ENCODE results near the gene PRUNE2.
"Not testable (repeated sequence)": the region's sequence is repeated elsewhere in the genome, so short reads cannot be mapped to it uniquely, and the experiment has no call there.

Gene PRUNE2, protein sequence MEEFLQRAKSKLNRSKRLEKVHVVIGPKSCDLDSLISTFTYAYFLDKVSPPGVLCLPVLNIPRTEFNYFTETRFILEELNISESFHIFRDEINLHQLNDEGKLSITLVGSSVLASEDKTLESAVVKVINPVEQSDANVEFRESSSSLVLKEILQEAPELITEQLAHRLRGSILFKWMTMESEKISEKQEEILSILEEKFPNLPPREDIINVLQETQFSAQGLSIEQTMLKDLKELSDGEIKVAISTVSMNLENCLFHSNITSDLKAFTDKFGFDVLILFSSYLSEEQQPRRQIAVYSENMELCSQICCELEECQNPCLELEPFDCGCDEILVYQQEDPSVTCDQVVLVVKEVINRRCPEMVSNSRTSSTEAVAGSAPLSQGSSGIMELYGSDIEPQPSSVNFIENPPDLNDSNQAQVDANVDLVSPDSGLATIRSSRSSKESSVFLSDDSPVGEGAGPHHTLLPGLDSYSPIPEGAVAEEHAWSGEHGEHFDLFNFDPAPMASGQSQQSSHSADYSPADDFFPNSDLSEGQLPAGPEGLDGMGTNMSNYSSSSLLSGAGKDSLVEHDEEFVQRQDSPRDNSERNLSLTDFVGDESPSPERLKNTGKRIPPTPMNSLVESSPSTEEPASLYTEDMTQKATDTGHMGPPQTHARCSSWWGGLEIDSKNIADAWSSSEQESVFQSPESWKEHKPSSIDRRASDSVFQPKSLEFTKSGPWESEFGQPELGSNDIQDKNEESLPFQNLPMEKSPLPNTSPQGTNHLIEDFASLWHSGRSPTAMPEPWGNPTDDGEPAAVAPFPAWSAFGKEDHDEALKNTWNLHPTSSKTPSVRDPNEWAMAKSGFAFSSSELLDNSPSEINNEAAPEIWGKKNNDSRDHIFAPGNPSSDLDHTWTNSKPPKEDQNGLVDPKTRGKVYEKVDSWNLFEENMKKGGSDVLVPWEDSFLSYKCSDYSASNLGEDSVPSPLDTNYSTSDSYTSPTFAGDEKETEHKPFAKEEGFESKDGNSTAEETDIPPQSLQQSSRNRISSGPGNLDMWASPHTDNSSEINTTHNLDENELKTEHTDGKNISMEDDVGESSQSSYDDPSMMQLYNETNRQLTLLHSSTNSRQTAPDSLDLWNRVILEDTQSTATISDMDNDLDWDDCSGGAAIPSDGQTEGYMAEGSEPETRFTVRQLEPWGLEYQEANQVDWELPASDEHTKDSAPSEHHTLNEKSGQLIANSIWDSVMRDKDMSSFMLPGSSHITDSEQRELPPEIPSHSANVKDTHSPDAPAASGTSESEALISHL (N-terminal part only)

DNA sequence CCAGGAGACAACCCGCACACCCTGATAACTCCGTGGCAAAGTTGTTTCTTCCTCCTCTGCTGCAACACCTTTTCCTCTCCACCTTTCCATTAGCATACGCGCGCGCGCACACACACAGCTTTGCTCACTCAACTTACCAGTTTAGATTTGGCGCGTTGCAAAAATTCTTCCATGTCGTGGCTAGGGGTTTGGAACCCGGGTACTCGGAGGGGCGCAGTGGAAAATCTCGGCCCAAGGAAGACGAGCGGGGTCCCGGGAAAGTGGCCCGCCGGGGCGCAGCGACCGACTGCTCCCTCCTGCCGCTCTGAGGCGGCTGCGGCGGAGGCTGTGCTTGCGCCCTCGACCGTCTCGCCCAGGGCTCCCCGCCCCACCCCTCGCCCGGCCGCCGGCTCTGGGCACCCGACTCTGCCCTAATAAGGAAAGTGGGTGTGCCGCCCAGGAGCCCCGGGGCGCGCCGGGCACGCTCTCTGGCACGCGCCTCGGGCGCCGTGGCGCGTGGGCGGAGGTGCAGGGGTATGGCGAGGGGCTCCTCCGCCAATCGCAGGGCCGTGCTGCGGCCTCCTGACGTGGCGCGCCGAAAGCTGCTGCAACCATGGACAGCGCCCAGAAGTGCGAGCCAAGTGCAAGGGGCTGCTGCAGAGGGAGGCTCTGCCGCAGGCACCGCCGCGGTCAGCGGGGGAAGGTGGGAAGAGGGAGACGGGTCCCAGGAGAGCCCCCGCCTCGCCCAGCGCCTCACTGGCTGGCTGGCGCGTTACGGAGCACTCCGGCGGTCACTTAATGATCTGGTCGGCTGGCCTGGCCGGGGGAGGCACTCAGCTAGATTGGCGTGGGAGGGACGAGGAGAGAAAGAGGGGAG lies at the start of gene PRUNE2:
Gene PRUNE2 (minus strand): TSS at position 324 of the 856 bp plus-strand sequence. CDS start 151 bp downstream, at position 173.
- DNase-seq: peak; percentile 42

DNA sequence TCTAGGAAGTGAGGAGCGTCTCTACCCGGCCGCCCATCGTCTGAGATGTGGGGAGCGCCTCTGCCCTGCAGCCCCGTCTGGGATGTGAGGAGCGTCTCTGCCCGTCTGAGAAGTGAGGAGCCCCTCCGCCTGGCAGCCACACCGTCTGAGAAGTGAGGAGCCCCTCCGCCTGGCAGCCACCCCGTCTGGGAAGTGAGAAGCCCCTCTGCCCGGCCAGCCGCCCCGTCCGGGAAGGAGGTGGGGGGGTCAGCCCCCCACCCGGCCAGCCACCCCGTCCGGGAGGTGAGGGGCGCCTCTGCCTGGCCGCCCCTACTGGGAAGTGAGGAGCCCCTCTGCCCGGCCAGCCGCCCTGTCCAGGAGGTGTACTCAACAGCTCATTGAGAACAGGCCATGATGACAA lies 49.5 kb upstream of the PRUNE2 start:
- not testable (repeated sequence) for DNase-seq

DNA sequence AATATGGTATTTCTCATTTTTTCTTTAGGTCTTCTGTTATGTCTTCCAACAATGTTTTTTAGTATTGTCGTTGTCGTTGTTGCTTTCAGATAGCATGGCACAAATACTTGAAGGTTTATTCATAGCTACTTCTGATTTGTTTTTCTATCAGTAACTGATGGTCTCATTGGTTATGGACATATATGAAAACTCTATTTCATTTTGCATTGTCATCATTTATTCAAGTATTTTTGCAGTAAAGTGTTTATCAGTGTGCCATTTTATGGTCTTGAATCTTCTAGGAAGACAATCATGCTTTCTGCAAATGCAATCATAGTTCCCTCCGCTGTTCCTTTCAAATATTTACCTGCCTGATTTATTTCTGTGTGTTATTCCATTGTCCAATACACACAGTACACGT lies 44.0 kb upstream of the PRUNE2 start:
- DNase-seq: no peak

DNA sequence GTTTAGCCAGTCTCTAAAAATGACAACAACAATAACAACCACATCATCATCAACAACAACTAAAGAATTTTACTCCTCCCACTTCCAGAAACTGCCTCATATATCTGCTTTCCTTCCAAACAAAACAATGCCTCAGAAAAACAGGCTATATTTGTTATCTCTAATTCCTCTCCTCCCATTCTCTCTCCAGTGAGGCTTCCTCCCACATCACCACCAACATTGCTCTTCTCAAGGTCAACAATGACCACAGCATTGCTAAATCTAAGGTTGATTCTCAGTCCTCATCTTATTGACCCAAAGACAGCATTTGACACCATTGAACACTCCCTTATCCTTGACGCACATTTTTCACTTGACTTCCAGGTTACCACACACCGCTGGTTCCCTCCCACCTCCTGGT lies 38.1 kb upstream of the PRUNE2 start:
- no peak for DNase-seq

DNA sequence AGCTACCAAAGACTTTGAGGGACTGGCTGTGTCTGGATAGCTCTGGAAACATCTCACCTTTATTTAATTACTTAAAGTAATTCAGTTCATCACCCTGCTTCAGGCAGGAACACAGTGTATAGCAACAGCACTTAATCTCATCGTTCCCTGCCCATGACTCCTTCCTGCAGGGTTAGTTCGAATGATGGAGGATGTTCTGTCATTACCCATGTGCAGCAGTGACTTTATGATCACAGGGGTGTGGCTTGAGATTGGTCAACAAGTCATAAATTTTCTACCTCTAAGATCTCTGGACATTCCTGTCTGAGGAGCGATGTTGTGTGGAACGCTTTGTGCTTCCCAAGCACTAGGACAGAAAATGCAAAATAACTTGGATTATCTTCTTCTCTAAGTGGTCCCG lies 37.1 kb upstream of the PRUNE2 start:
- no peak for DNase-seq

DNA sequence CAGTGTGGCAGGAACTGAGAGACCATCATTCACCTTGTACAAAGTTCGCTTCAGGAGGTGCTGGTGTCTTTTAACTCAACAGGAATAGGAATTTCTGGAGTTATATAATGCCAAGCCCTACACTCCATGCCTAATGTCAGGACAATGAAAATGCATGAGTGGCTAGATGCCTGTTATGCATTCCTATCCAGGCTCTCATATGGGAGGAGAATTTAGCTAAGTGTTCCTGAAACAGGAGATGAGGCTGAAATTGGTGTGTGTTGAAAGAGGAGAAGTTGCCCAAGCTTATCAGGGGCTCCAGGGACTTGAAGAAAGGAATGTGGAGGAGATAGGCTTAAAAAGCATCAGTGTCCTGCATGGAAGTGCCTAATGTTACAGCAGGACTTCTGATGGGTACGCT lies 26.8 kb upstream of the PRUNE2 start:
- no peak for DNase-seq

DNA sequence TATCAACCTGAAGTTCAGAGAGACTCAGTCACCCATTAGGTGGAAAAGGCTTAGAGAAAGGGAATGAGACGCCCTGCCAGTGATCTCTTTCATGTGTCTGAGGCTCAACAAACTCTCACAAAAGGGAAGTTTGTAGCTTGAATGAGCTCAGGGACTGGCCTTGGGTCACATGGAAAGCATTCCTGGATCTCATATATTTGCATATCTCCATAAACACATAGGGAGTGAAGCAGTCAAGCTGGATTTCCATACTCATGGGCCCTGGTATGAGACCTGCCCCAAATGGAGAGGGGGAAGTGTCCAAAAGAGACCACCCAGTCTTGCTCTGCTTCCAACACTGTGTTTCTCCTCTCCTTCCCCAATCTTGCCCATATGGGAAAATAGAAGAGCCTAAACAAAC lies 26.4 kb upstream of the PRUNE2 start:
- no peak for DNase-seq

DNA sequence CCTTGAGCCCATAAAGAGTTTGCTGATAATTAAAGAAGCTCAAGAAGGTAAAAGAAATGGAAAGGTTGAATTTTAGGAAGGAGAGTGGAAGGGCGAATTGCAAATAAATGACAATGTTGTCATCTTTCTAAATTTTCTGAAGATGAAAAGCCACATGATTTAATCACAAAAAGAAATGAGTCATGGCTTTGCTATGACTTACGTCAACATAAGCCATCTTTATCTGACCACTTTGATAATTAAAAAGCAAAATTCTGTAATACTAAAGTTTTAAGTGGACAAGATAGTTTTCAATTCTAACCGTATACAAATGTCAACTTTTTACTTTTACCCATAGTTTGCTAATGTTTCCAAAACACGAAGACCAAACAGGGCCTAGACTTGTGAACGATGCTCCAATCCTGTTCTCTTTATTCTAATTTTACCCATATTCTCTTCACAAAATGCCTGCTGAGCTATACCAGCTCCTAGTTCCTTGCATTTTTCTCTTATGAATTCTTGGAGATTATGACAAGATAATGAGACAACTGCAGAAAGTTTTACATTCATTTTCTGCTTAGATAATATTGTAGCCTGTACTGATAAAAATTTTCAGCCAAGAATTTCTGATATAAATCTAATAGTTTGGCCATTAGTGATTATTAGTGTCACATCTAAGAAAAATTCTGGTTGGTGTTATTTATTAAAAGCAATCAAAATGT lies 21.8 kb upstream of the PRUNE2 start:
- no peak for DNase-seq

DNA sequence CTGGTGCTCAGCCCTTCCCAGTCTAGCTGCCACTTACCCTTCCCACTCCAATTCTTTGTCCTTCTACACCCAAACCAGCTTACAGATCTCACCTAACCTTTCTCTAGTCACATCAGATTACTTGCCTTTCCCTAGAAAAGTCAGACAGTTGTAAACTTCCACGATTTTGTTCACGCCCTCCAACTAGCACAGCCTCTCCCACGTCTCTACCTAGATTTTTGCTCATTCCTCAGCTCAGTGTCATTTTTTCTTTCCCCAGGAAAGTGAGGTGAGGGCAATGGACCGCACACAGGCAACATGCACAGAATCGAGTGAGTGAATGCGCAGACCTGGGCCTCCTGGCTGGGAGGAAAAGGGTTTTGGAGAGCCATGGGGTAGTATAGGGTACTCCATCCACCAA lies 20.9 kb upstream of the PRUNE2 start:
- no peak for DNase-seq

DNA sequence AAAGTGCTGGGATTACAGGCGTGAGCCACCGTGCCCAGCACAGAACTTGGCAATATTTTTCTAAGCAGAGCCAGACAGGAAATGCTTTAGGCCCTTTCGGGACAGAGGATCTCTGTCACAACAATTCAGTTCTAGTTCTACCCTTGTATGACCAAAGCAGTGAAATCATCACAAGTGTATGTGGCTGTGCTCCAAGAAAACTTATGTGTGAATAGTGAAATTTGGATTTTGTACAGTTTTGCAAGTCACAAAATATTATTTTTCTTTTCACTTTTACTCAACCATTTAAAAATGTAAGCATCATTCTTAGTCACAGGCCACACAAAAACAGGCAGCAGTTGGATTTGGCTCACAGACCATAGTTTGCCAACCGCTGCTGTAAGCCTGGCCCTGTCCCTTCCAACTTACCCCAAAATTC lies 20.4 kb upstream of the PRUNE2 start:
- DNase-seq: peak; percentile 16

DNA sequence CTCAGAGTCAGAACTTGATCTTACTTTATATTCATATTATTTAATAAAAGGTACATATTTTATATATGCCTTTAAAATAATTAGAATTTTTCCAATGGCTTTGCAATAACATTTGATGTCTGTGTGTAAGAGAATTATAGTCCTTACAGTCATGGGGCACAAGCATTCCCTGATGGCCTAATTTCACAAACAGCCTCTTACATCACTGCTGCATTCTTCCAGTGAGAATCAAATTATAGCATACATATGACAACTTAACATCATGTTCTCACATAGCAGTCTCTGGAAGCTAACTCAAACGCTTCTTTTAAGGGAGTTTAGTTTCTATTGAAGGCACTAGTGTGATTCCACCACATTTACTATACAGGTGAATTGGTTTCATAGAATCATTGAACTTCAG lies 15.3 kb upstream of the PRUNE2 start:
- no peak for DNase-seq

DNA sequence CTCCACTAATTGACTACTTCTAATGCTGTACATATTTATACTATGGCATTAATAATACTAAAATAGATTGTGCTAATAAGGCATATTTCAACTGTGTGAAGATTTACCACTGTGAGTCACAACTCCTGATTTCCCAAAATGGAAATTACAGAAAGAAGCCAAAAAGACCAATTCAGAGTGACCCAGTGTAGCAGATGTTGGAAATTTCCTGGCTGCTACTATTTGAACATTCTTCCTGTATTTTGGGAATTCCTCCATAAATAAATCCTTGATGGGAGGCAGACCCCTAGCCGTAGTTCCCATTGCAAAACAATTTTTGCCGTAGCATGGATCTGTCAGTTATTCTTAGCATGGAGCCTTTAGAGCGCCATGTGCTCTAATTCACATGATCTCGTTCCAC lies 11.4 kb upstream of the PRUNE2 start:
- DNase-seq: no peak

DNA sequence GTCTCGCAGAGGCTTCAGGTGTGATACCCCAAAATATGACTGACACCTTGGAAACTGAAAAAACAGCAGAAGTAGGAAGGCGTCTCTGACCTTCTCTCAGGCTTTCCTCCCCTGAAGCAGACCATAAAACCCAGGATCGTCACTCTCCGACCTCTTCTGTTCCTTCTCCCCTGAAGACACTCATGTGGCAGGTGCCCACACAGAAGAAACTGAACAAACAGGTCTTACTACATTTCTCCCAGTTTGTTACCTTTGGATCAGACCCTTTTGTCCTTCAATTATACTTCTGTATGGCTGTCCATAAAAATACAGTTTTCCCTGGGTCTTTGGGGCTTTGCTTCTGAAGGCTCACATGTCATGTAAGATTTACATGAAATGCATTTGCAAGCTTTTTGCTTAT lies 10.3 kb upstream of the PRUNE2 start:
- DNase-seq: no peak

DNA sequence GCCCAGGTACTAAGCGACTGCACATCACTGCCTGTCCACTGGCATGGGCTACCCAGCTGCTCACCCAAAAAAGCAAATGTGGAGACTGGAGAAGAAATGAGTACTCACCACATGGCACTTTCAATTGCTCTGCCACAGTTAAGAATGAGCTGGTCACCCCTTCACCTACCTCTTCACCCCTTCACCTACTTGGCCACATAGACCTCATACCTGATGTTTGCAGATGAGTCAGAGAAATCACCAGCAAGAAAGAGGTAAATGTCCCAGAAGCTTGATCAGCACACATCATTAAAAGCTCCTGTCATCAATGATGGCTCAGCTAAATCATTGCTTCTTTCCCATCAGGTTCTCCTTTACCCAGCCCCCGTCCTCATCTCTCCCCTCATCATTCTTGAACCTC lies 7.6 kb upstream of the PRUNE2 start:
- no peak for DNase-seq

DNA sequence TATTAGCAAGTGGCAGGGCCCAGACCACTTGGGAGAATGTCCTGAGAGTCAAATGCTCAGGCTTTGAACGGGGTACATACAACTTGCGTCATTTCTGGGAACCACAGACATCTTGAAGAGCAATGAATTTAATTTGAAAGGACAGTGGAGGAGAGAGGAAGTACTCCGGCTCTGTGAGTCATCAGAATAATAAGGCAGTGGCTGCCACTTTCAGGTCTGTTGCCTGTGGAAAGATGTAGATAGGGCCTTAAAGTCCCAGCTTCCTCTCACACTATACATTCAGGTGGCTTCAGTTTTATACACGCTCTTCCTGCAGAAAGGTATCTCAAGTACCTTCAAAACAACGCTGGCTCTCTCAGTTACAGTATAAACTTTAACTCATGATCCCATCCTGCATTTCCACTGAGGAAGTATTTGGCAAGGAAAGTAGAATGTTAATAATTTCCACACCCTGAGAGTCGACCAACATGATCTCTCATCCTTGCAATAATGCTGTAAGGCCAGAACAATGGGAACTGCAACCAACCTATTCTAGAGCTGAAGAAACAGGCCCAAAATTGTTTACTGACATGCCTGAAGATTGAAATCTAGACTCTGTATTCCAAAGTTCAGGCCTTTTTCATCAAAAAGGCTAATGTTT lies 6.8 kb upstream of the PRUNE2 start:
- DNase-seq: peak; percentile 18

DNA sequence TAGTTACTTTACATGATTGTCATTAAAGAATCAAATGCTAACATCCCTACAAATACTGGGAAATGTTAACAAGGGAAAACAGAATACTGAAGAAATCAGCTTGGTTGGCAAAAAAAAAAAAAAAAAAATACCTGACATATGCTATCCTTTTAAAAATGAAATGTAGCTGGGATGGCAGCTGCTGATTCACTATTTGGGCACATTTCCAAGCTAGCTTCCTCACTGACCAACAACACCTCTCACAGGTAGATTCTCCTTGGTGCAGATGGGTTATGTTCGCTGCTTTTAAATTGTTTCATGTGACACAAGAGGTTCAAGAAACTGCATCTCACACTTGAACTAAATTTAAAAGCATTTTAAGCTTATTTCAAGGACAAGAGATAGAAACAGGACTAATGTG lies 6.1 kb upstream of the PRUNE2 start:
- DNase-seq: no peak

DNA sequence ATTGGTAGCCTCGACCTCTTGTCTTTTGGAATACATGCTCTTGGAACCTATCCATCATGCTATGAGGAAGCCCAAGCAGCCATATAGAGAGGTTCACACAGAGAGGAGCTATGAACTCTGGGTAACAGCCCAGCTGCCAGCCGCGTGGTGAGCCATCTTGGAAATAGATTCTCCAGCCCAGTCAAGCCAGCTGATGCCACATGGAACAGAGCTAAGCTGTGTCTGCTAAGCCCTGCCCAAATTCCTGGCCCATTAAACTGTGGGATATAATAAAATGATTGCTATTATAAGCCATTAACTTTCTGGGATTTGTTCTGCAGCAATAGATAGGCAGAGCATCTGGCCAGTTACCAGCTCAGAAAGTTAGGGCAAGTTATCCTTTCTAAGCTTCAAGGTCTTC lies 4.9 kb upstream of the PRUNE2 start:
- no peak for DNase-seq

DNA sequence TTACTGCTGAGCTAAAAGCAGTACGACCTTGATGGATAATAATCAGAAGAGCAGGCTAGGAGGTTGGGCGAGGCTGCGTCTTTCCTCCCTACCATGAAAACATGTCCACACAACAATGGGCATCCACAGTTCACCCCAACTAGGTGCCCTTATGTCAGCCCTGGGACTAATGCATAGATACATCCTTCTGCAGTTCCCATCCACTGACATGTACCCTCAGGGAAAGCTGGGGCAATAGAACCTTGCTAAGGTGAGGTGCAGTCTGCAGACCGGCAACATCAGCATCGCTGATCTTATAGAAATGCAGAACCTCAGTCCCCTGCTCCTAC lies 697 bp upstream of the PRUNE2 start:
- no peak for DNase-seq

DNA sequence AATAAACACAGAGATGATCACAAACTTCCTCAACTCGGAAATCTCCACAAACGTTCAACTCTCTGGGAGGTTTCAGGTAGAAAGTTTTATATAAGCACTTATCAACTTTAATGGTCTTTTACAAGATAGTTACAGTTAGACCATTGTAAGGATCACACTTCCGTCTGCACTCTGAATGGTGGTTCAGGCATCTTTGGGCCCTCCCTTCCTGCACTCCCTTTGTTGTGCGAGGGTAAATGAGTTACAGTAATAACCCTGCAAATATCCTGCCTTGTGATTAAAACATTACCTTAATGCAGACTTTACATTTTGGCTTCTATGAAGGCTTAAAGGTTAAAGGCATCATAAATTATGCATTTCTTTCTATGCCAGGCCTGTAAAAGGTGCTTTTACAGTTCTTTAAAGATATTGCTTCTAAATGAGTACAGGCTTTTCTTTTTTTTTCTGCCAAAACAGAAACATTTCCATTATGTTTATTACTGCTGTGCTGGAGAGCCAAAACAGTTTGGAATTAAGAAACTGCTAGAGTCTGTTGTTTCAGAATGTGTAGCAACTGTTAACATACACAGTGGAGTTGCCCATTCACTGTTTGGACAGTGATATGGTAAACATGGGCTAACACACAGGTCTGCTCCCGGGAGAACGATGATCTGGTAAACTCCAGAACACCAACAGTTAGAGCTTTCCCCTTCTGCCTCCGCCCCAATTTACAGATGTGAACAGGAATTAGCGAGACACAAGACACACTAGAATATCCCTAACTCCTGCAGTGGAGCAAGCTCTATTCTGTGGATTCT lies 1.1 kb downstream of the PRUNE2 start:
- no peak for DNase-seq

DNA sequence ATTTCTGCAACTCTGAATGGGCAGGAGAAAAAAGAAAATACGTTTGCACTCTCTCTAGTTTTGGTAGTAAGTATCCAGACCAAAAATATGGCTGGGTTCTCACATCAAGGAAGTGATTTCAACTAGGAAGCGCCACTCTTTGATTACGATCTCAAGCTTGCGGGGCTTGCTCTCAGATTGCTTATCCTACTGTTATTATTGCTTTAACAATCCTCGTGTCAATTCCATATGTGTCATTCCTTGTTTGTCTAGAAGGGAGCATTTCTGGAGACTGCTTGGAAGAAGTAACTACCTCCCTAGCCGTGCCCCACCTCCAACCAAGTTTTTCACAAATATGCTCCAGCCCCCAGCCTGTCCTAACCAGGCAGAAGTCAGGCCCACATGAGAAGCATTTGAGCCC lies 3.5 kb downstream of the PRUNE2 start:
- DNase-seq: no peak

Data from activated CD4-positive, alpha-beta T cell treated with anti-CD3 and anti-CD28 coated beads, Interleukin-10, Interleukin-2, amounts not matched to agents 100 ng/mL and 50 ng/mL, durations not matched to agents 16 hours and 8 hours (primary cell).